Measurements from ENCODE around the gene GJA9.

The GJA9 gene

DNA sequence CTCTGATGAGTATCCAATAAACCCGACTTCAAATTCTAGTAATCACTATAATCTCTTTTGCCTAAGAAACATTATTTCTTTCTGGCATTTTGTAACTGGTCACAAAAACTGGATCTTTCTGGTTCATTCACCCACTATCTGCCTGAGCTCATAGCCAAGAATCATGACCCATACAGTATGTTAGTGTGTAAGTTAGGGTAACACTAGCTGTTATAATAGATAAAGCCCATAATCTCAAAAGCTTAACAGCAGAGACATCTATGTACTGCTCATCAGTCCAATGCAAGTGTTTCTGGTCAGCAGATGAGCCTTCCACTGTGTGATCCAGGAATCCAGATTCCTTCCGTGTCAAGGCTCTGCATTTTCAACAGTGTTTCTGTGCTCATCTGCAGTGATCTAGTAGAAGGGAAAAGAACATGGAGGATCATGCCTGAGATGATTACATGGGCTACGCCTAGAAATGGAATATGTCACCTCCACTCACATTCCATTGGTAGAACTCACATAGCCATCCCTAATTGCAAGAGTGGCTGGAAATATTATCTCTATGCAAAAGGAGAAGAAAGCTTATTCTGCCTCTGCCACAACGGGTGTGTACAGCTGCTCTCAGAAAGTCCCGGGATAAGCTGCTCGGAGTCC, 49.5 kb downstream of the GJA9 start:
- no peak for DNase-seq (ENCODE audit: low spot score)

DNA sequence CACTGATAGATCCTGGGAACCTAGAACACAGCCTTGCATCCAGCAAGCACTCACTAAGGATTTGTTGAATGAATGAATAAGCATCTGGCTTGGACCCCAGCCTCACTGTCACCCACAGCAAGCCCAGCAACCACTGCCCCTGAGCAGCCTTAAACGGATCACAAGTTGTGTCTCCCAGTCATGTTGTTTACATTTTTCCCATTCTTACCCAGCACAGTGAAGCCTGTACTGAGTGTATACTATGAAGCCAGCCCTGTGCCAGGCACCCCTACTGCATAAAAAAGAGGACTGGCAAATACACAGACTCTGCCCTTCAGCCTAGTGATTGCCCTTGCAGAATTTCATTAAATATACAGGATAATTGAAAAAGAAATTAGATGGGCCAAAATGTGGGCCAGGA, 52.0 kb downstream of the GJA9 start:
- DNase-seq (ENCODE audit: low spot score), result no peak

DNA sequence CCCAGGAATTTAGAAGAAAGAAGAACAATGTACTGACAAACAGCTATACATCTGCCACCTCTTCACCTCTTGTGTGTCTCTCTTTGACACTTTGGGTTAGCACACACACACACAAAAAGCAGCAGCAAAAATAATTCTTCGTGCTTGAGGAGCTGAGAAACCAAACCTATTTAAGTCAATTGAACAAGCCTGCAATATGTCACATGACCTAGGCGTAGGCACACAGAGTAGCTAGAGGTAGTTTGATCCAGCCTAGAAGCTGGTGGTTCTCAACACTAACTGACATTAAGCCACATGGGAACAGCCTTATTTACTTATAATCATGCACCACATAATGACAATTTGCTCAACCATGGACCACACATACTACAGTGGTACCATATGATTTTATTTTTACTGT, 54.1 kb downstream of the GJA9 start:
- no peak for DNase-seq (ENCODE audit: low spot score)

DNA sequence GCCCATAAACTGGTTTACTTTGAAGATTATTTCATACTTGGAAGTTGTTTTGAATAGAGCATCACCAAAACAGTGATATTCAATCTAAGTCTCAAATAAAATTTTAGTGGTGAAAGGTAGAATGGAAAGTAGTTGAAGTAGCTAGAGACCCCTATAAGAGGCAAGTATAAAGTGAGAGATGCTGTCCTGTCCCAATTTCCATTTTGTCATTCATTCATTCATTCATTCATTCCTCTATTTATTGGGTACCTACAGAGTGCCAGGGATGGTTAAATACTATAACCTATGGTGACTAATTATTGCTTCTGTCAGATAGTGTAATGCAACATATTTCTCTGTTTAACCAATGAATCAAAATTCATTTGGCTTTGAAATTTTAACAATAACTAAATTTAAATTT, 54.5 kb downstream of the GJA9 start:
- no peak for DNase-seq (ENCODE audit: low spot score)

DNA sequence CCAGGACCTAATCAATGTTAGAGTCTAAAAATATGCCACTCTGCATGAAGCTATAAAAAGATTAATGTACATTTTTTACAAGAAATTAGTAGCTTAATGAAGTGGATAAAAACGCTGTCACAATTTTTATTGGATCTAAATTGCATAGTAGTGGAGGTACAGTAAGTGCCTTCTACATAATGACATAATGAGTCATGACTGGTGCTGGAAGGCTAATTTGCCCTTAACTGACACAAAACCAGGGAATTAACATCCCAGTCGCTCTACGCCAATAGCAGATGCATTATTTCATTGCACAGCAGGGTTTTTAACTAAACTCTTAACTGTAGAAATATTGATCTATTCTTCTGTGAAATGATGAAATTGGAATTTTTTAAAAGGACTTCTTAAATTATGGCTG, 55.1 kb downstream of the GJA9 start:
- DNase-seq (ENCODE audit: low spot score), result no peak
